WTC11 (cell line): ENCODE measurements around the gene CEP85.

ENCODE experiments used
- ATF2 ChIP-seq: sonication (generic); formaldehyde crosslinking; IDR thresholded peaks from 2 replicates; pipeline ENCODE4 v1.8.1; 2022; ENCODE audit warnings: low read depth, missing genetic modification reagents, borderline replicate concordance
- CTCF ChIP-seq: fragments of 200-600 bp; IDR thresholded peaks from 2 replicates; pipeline ENCODE4 v1.8.0; 2022; ENCODE audit warnings: antibody characterized with exemption
- ETV6 ChIP-seq: sonication (generic); formaldehyde crosslinking; IDR thresholded peaks from 2 replicates; pipeline ENCODE4 v1.8.1; 2022; ENCODE audit warnings: mild to moderate bottlenecking, missing genetic modification reagents
- HMGXB4 ChIP-seq: sonication (generic); formaldehyde crosslinking; IDR thresholded peaks from 2 replicates; pipeline ENCODE4 v1.8.1; 2023; ENCODE audit warnings: mild to moderate bottlenecking, moderate library complexity, missing genetic modification reagents
- JUN ChIP-seq: sonication (generic); formaldehyde crosslinking; IDR thresholded peaks from 2 replicates; pipeline ENCODE4 v1.8.0; 2023; ENCODE audit warnings: mild to moderate bottlenecking, missing genetic modification reagents
- RORB ChIP-seq: fragments of 250-450 bp; sonication (Bioruptor Pico); IDR thresholded peaks from 2 replicates; pipeline ENCODE4 v1.9.0; 2021; ENCODE audit warnings: mild to moderate bottlenecking
- SMAD4 ChIP-seq: sonication (generic); formaldehyde crosslinking; IDR thresholded peaks from 2 replicates; pipeline ENCODE4 v1.8.0; 2022; ENCODE audit warnings: mild to moderate bottlenecking, missing genetic modification reagents
- ZNF396 ChIP-seq: fragments of 250-450 bp; sonication (Bioruptor Pico); IDR thresholded peaks from 2 replicates; pipeline ENCODE4 v1.8.0; 2021; ENCODE audit warnings: mild to moderate bottlenecking, moderate library complexity, borderline replicate concordance
- TF ChIP-seq, protein P1 (sequence below): sonication (generic); formaldehyde crosslinking; IDR thresholded peaks from 2 replicates; pipeline ENCODE4 v1.8.0; 2023; ENCODE audit warnings: missing genetic modification reagents
- TF ChIP-seq, protein P2 (sequence below): sonication (generic); formaldehyde crosslinking; IDR thresholded peaks from 2 replicates; pipeline ENCODE4 v1.8.1; 2023; ENCODE audit warnings: mild to moderate bottlenecking, missing genetic modification reagents, borderline replicate concordance

DNA sequence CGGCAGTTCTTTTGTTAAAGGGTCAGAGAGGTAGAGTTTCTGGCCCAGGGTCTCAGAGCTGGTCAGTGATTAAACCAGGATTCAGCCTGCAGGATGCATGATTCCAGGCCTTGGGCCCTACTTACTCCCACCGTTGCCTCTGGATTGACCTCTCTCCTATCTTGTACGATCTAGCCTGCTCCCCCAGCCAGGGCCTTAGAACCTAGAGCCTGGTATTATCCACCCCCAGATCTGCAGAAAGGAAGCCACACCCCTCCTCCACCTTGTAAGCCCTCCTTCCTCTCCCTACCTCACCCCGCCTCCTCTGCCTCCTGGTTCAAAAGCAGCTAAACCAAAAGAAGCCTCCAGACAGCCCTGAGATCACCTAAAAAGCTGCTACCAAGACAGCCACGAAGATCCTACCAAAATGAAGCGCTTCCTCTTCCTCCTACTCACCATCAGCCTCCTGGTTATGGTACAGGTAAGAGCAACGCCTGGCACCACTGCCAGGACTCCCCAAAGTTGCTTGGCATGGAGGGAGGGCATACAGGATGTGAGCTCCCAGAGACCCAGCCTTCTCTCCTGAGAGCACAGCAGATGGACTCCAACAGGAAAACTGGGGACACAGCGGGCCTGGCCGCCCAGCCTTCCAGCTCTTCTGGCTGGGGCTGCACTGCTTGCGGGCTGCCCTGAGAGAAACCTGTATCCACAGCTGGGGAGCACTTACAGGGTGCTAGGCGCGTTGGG lies 83.8 kb downstream of the CEP85 start, which contains the start of gene CD52:
- TF ChIP-seq SMAD4 (CRISPR knock-in tag) (no peak), ETV6 (no peak), JUN (CRISPR knock-in tag) (no peak), CTCF (no peak), ATF2 (CRISPR knock-in tag) (no peak), RORB (CRISPR knock-in tag) (no peak), ZNF396 (CRISPR knock-in tag) (no peak), HMGXB4 (no peak)
- TF ChIP-seq, protein P1, sequence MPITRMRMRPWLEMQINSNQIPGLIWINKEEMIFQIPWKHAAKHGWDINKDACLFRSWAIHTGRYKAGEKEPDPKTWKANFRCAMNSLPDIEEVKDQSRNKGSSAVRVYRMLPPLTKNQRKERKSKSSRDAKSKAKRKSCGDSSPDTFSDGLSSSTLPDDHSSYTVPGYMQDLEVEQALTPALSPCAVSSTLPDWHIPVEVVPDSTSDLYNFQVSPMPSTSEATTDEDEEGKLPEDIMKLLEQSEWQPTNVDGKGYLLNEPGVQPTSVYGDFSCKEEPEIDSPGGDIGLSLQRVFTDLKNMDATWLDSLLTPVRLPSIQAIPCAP = no peak
- TF ChIP-seq, protein P2, sequence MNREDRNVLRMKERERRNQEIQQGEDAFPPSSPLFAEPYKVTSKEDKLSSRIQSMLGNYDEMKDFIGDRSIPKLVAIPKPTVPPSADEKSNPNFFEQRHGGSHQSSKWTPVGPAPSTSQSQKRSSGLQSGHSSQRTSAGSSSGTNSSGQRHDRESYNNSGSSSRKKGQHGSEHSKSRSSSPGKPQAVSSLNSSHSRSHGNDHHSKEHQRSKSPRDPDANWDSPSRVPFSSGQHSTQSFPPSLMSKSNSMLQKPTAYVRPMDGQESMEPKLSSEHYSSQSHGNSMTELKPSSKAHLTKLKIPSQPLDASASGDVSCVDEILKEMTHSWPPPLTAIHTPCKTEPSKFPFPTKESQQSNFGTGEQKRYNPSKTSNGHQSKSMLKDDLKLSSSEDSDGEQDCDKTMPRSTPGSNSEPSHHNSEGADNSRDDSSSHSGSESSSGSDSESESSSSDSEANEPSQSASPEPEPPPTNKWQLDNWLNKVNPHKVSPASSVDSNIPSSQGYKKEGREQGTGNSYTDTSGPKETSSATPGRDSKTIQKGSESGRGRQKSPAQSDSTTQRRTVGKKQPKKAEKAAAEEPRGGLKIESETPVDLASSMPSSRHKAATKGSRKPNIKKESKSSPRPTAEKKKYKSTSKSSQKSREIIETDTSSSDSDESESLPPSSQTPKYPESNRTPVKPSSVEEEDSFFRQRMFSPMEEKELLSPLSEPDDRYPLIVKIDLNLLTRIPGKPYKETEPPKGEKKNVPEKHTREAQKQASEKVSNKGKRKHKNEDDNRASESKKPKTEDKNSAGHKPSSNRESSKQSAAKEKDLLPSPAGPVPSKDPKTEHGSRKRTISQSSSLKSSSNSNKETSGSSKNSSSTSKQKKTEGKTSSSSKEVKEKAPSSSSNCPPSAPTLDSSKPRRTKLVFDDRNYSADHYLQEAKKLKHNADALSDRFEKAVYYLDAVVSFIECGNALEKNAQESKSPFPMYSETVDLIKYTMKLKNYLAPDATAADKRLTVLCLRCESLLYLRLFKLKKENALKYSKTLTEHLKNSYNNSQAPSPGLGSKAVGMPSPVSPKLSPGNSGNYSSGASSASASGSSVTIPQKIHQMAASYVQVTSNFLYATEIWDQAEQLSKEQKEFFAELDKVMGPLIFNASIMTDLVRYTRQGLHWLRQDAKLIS = no peak
